Liver (tissue), 3 donors: ENCODE data around the gene PIN1.

Source experiments
- ATF3 ChIP-seq: IDR thresholded peaks from 2 replicates; pipeline ENCODE4 v1.6.1; 2016; ENCODE audit warnings: antibody characterized with exemption
- CTCF ChIP-seq: fragments of 150-350 bp; IDR thresholded peaks from 2 replicates; pipeline ENCODE4 v1.5.1; 2017; ENCODE audit warnings: improper control_type of control experiment, low read depth, low read length; ENCODE audit not compliant: missing input control
- FOXA1 ChIP-seq: IDR thresholded peaks from 2 replicates; pipeline ENCODE4 v1.6.1; 2016; ENCODE audit warnings: antibody characterized with exemption
- JUND ChIP-seq, 2 donors: IDR thresholded peaks; 2 replicates each; pipeline ENCODE4 v1.6.1; 2016; ENCODE audit warnings: antibody characterized with exemption in 2 of 2
- MAX ChIP-seq: IDR thresholded peaks from 2 replicates; pipeline ENCODE4 v1.6.1; 2016; ENCODE audit warnings: antibody characterized with exemption
- REST ChIP-seq: IDR thresholded peaks from 2 replicates; pipeline ENCODE4 v1.6.1; 2016; ENCODE audit warnings: antibody characterized with exemption, mild to moderate bottlenecking
- SP1 ChIP-seq: IDR thresholded peaks from 2 replicates; pipeline ENCODE4 v1.6.1; 2018; ENCODE audit warnings: antibody characterized with exemption, mild to moderate bottlenecking
- TAF1 ChIP-seq: conservative IDR thresholded peaks from 2 replicates; pipeline ENCODE4 v1.6.1; 2016; ENCODE audit warnings: antibody characterized with exemption, mild to moderate bottlenecking
- YY1 ChIP-seq: IDR thresholded peaks from 2 replicates; pipeline ENCODE4 v1.6.1; 2016; ENCODE audit warnings: antibody characterized with exemption, mild to moderate bottlenecking
- ZBTB33 ChIP-seq: IDR thresholded peaks from 2 replicates; pipeline ENCODE4 v1.6.1; 2016; ENCODE audit warnings: antibody characterized with exemption
- donor health status: healthy.
- donor health status: healthy.

- TF ChIP-seq ZBTB33 = no peak
- TF ChIP-seq CTCF = no peak
- TF ChIP-seq JUND (IDR thresholded peaks at IDR 0.05) = no peak
- no peak for TF ChIP-seq ATF3
- no peak for TF ChIP-seq MAX
- TF ChIP-seq TAF1 = no peak
- no peak for TF ChIP-seq YY1
- TF ChIP-seq REST = no peak
- TF ChIP-seq SP1 = no peak
- TF ChIP-seq FOXA1 = no peak
Measured at GRCh38 chr19:9849791-9850190, 14.7 kb downstream of the PIN1 start.
